Bronchial epithelial cell (primary cell): ENCODE measurements around the gene FAM153A. TPM values are rescaled to one million over a fixed set of nuclear protein-coding genes. Genes with fewer than 3 reads are reported as not detected.
A peak's percentile ranks its signal among the peaks of the same experiment; 100 is the strongest.
"Not testable (repeated sequence)": the region's sequence is repeated elsewhere in the genome, so short reads cannot be mapped to it uniquely, and the experiment has no call there.

ENCODE experiments used
- DNase-seq: peaks from one replicate; pipeline ENCODE4 v3.0.0-alpha.2; 2010; ENCODE audit warnings: low read depth
- FAIRE-seq: peaks from 2 replicates; lab custom pipeline; 2011; peaks lifted over from hg19 to GRCh38; lab: Jason Lieb, UNC
- H3K27me3 ChIP-seq: 2 replicates; pipeline ENCODE4 v1.5.1; 2011; ENCODE audit warnings: low read length; ENCODE audit not compliant: control insufficient read depth, insufficient read depth
- H3K36me3 ChIP-seq: 2 replicates; pipeline ENCODE4 v1.5.1; 2011; ENCODE audit warnings: low read length; ENCODE audit not compliant: control insufficient read depth, insufficient read depth
- H3K4me3 ChIP-seq: 2 replicates; pipeline ENCODE4 v1.5.1; 2011; ENCODE audit warnings: mild to moderate bottlenecking, low read depth, low read length, control low read depth
- total RNA-seq: library from RNA; depleted of rRNA; stranded (reverse); fragments of >200 nt; gene quantifications from 2 replicates; pipeline ENCODE4 v1.2.1, GENCODE V29; 2014

The FAM153A gene
- total RNA-seq, 1 donor from 2014 or later: 0.26 TPM

- H3K4me3 ChIP-seq, FAIRE-seq, H3K27me3 ChIP-seq, DNase-seq, H3K36me3 ChIP-seq: not testable (repeated sequence)
Measured at GRCh38 chr5:177793272-177793671, 10.6 kb upstream of the FAM153A start.

- not testable (repeated sequence) for DNase-seq, H3K36me3 ChIP-seq, H3K4me3 ChIP-seq, H3K27me3 ChIP-seq, FAIRE-seq
Measured at GRCh38 chr5:177791649-177792048, 8.9 kb upstream of the FAM153A start.

- not testable (repeated sequence) for FAIRE-seq, H3K4me3 ChIP-seq, DNase-seq, H3K36me3 ChIP-seq, H3K27me3 ChIP-seq
Measured at GRCh38 chr5:177782169-177782568, 530 bp downstream of the FAM153A start.

- FAIRE-seq, H3K4me3 ChIP-seq, H3K36me3 ChIP-seq, H3K27me3 ChIP-seq: not testable (repeated sequence)
- peak; percentile 93 for DNase-seq
Measured at GRCh38 chr5:177771206-177771605, 11.5 kb downstream of the FAM153A start.

GRCh38 chr5:177770646-177771045 is 12.1 kb downstream of the FAM153A start:
- not testable (repeated sequence) for H3K36me3 ChIP-seq, FAIRE-seq, DNase-seq, H3K27me3 ChIP-seq, H3K4me3 ChIP-seq

- H3K4me3 ChIP-seq, DNase-seq, FAIRE-seq, H3K36me3 ChIP-seq, H3K27me3 ChIP-seq: not testable (repeated sequence)
Measured at GRCh38 chr5:177763737-177764508, 18.8 kb downstream of the FAM153A start.

DNA sequence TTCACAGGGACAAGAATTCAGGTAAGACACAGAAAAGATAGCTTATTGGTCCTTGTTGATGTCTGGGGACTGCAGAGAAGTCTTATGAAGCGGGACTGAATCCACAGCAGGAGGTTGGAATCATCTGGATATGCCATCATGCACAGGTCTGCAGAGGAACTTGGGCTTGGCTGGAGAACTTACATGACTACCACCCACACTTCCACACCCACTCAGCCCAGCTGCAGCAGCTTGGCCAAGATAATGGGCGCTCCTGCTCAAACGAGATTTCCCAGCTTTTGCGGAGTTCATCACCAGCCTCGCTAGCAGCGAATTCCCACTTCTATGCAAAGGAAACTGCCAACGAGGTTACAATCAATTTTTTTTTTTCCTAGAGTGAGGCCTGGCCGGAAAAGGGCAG is 21.7 kb downstream of the FAM153A start:
- H3K4me3 ChIP-seq, FAIRE-seq, H3K27me3 ChIP-seq, H3K36me3 ChIP-seq, DNase-seq: not testable (repeated sequence)

DNA sequence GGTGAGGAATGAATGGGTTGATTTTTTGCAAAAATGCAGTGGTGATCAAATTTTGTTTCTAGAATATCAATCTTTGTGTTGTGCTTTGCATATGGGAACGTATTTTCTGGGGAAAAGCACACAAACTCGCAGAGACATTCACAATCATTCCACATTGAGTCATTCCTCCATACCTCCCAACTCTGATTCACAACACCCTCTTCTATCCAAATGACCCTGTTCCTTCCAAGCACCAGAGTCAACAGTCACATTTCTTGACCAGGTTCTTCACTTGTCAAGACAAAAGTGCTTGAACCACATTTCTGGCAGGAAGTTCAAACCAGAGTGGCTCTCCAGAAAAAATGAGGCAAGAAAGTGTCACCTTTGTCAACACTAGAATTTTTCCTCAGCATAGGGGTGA is 35.3 kb downstream of the FAM153A start:
- not testable (repeated sequence) for H3K36me3 ChIP-seq

GRCh38 chr5:177724858-177725257 is 57.8 kb downstream of the FAM153A start:
- not testable (repeated sequence) for H3K27me3 ChIP-seq, FAIRE-seq, H3K36me3 ChIP-seq, H3K4me3 ChIP-seq, DNase-seq

More for the DNA sequence above, 35.3 kb downstream of the FAM153A start:
- FAIRE-seq, H3K4me3 ChIP-seq, DNase-seq, H3K27me3 ChIP-seq: not testable (repeated sequence)

GRCh38 chr5:177723831-177724485 is 58.7 kb downstream of the FAM153A start:
- H3K36me3 ChIP-seq, H3K27me3 ChIP-seq, H3K4me3 ChIP-seq, FAIRE-seq, DNase-seq: not testable (repeated sequence)

- FAIRE-seq: not testable (repeated sequence)
Measured at GRCh38 chr5:177722829-177723228, 59.9 kb downstream of the FAM153A start.

DNA sequence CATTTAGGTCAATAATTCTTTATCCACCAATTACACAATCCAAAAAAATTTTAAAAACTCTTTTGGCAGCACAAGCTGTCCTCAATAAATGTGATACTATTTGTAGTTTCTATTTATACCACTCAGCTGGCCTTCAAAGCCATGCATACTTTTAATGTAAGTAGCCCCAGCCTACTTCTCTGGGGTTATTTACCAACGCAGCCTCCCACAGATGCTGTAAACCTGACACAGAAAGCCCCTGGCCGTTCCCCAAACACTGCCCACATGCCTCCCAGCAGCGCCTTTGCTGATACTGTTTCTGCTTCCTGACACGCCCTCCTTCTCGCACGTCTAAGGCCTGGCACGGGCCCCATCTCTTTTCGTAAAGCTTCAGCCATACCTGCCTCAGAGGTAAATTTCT is 62.7 kb downstream of the FAM153A start:
- FAIRE-seq, H3K36me3 ChIP-seq, DNase-seq, H3K27me3 ChIP-seq, H3K4me3 ChIP-seq: not testable (repeated sequence)

More at GRCh38 chr5:177722829-177723228, 59.9 kb downstream of the FAM153A start:
- not testable (repeated sequence) for DNase-seq, H3K27me3 ChIP-seq, H3K36me3 ChIP-seq, H3K4me3 ChIP-seq

DNA sequence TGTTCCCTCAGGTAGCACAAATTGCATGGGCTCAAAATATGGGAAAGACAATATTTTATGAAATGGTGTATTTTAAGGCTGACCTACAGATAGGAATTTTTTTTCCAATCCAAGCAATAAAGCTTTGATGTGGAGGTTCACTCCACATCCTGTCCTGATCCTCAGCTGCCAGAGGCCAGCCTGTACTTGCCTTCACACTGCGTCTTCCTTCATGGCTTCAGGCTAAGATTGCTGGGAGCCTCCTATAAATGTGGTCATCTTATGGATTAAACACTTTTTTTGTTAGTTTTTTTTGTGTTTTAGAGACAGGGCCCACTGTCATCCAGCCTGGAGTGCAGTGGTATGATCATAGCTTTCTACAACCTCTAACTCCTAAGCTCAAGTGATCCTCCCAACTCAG is 67.3 kb downstream of the FAM153A start:
- not testable (repeated sequence) for H3K36me3 ChIP-seq, H3K27me3 ChIP-seq, H3K4me3 ChIP-seq, FAIRE-seq
- DNase-seq: peak; percentile 67

DNA sequence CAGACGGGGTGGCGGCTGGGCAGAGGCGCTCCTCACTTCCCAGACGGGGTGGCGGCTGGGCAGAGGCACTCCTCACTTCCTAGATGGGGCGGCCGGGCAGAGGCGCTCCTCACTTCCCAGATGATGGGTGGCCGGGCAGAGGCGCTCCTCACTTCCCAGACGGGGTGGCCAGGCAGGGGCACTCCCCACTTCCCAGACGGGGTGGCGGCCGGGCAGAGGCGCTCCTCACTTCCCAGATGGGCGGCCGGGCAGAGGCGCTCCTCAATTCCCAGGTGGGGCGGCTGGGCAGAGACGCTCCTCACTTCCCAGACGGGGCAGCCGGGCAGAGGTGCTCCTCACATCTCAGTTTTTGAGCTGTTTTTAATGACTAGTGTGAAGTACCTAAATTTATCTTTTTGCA is 86.6 kb downstream of the FAM153A start:
- not testable (repeated sequence) for H3K4me3 ChIP-seq, FAIRE-seq, H3K27me3 ChIP-seq, H3K36me3 ChIP-seq, DNase-seq
